ENCODE results near the gene AQP2.

AQP2 gene

DNA sequence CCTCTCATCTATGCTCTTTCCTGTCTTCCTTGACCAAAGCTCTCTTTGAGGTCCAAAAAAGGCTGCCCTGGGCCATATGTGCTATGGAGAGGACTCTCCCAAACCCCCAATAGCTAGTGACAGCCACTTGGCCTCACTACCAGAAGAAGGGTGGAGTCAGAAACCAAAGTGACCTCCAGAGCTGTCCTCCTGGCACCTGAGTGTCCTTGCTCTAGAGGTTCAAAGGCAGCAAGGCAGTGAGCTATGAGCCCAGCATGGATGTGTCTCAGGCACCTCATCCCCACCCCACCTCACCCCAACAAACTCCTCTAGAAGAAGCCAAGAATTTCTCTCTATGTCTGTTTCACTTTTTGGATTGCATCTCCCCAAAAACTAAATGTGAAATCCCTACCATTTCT, 7.0 kb downstream of the AQP2 start:
- no peak for DNase-seq

DNA sequence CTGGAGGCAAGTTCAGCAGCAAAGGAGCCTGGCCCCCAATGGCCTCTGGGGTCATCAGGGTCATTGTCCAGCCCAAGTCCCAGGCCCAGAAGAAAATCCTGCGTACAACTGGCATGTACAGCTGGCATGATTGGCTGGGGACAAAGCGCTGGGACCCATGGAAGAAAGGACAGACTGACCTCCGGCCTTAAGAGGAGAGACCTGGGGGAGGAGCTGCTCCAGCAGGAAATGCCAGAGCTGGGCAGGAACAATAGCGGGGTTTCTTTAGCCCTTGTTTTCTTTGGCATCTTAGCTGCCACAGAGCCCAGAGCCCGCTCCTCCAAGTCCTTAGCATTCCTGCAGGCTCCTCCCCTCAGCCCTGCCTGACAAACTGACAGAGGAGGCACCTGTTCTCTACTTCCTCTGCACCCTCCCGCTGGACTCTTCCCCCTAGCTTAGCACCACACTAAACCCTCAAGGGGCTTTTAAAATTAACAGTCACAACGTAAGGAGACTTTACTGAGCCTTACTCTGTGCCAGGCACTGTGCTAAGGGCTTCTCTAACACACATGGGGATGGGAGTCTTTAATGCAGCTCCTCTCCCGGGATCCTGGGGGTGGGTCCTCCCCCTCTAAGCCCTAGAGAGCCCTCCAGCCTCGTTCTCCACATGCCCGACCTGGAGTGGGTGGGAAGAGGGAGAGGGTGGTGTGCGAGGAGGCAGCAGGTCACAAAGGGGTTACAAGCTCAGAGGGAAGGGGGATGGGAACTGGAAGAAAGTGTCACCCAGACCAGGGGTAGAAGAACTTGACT, 9.3 kb downstream of the AQP2 start:
- peak; percentile 14 for DNase-seq

DNA sequence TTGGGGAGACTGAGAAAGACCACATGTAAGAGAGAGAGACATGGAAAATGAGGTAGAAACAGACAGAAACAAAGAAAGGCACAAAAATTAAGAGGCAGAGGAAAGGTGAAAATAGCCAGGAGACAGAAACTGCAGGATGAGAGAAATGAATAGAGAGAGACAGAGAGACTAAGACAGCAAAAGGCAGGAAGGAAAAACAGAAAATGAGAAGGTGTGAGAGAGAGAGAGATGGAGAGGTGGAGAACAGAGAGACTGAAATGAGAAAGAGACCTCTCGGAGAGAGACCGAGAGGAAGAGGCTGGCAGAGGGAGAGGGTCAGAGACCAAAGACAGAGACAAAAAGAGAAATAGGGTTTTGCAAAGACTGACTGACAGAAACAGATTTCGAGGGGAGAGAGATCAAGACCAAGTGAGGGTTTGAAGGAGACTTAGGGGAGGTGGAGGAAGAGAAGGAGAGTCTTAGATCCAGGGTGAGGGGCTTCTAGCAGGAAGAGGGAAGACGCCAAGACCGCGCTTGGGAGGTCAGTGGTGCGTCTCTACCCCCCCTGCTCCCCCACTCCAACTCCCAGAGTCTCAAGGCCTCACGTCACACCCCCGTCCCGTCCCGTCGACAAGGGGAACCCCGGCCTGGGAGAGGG, 10.1 kb downstream of the AQP2 start:
- DNase-seq: no peak

DNA sequence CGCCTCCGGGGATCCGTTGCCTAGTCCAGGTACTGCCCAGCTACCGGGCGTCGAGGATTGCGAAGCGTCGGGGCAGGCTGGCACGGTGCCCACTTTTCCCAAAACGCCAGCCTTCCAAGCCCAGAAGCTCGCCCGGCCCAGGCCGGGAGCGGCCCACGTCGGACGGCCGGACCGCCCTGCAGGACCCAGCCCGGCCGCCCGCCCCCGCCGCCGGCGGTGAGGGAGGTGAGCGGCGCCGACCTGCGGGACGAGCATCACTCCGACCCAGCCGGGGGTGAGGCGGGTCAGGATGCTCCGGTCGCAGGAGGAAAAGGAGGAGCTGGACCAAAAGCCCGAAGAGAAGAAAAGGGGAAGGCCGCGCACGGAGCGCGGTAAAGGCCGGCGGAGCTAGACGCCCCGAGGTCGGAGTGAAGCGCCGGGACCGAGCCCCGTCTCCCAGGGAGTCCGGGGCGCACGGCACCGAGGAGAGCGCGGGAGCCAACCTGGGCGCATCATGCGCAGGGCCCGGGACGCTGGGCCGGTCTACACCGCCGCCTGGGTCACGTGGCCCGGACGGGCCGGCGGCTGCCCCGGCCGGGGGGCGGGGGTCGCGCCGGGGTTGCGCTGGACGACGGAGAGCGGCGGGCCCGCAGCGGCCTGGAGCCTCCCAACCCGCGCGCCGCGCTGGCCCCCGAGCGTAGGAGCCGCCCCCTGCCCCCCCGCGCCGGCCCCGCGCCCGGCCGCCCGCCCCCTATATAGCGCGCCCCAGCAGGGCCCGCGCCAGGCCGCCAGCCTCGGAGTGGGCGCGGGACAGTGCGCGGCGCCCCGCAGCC, 10.8 kb downstream of the AQP2 start, which contains the start of gene AQP5:
AQP5 (plus strand) TSS at position 762 of the 812 bp plus-strand sequence. CDS start 146 bp downstream, outside the sequence.
- DNase-seq: no peak

DNA sequence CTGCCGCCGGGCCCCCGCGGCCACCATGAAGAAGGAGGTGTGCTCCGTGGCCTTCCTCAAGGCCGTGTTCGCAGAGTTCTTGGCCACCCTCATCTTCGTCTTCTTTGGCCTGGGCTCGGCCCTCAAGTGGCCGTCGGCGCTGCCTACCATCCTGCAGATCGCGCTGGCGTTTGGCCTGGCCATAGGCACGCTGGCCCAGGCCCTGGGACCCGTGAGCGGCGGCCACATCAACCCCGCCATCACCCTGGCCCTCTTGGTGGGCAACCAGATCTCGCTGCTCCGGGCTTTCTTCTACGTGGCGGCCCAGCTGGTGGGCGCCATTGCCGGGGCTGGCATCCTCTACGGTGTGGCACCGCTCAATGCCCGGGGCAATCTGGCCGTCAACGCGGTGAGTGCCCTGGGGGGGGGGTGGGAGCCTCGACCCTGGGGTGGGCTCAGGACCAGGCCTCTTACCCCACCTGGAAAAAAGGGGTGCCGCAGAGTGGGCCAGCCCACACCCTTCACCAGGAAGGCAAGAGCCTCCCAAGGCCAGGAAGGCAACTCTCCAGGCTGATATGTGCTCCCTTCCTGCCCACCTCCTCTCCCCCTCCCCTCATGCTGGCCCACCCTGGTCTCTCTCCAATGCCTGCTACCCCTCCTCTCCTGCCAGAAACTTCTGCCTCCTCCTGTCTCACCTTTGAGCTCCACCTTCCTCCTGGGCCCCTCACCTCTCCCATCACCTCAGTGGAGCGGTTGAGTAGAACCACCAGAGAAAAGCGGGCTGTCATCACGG, 11.6 kb downstream of the AQP2 start:
- DNase-seq: no peak

DNA sequence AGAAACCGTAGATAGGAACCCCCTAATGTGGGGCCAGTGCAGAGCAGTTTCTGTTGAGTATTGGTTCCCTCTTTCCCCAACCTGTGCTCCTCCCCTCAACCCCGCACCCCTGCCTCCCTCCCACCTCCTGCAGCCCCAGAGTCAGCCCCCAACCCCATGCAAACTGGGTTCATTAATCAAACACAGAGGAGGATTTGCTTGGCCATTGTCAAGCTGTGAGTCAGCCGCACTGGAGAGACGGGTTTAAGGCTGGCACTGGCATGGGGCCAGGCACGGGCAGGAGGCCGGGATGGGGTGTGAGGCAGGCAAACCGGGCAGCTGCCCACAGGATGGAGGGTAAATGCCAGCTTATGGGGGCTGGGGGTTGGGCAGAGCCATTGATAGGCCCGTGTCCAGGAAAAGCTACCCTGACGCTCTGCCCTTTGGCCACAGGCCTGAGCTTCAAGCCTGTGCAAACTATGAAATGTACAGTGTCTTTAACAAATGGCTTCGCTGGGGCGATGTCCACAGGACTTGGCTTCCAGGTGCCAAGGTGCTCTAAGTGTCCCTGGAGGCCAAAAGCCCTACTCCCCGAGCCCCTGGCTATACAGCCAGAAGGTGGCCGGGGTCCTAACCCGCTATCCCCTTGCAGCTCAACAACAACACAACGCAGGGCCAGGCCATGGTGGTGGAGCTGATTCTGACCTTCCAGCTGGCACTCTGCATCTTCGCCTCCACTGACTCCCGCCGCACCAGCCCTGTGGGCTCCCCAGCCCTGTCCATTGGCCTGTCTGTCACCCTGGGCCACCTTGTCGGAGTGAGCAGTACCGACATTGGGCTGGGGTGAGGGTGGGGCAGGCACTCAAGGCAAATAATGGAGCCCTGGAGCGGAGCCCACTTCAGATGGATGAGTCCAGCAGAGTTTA, 12.6 kb downstream of the AQP2 start:
- peak; percentile 7 for DNase-seq

DNA sequence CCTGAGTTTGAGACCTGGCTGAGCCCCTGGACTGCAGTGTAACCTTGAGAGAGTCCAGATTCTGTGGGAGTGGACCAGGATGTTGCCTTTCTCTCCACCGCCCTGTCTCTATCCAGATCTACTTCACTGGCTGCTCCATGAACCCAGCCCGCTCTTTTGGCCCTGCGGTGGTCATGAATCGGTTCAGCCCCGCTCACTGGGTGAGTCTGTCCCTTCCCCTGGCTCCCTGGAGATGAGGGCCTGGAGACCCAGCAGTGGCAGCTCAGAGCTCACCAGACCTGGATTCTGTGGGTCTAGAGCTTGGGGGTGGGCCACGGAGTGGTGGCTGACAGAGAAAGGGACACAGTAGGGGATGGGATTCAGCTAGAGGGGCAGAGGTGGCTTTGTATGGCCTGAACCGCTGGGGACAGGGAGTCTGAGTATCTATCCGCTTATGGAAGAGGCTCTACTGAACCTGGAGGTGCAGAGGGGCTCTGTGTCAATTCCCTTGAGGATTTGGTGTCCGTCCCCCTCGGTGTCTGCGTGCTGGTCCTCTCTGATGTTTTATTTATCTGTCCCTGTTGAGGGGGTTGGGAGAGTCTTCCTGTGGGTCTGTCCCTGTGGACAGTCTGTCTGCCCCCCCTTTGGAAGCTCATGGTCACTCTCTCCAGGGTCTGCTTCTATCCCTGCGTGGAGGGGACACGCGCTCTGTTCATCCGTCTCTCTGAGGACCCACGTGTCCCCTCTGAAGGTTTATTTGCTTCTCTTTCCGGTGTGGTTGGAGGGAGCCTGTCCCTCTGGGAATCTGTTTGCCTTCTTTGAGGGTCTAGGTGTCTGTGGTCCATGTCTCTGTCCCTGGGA, 13.7 kb downstream of the AQP2 start:
- DNase-seq: no peak

DNA sequence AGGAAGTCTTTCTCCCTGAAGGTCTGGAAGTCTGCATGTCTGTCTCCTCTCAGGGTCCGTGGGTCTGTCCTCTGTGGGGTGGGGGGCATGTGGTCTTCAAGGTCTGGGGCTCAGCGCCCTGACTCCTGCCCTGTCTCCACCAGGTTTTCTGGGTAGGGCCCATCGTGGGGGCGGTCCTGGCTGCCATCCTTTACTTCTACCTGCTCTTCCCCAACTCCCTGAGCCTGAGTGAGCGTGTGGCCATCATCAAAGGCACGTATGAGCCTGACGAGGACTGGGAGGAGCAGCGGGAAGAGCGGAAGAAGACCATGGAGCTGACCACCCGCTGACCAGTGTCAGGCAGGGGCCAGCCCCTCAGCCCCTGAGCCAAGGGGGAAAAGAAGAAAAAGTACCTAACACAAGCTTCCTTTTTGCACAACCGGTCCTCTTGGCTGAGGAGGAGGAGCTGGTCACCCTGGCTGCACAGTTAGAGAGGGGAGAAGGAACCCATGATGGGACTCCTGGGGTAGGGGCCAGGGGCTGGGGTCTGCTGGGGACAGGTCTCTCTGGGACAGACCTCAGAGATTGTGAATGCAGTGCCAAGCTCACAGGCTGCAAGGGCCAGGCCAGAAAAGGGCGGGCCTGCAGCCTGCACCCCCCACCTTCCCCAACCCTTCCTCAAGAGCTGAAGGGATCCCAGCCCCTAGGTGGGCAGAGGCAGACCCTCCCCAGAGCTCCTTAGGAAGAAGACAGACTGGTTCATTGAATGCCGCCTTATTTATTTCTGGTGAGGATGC, 14.5 kb downstream of the AQP2 start:
- DNase-seq: no peak

DNA sequence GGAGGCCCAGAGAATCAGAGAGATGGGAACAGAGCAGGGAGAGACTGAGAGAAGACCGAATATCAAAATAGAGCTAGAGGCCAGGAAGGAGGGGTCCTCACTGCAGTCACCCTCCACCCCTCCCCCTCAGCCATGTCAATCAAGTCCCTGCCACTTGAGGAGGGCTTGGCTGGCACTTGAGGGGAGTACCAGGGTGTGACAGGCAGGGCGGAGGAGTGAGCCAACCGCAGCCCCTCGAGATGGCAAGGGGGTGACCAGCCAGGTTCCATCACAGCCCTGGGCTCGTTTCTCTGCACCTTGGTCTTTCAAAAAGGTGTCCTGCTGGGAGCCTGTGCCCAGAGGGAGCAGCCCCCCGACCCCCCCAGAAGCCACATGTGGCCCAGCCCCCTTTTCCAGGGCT, 15.3 kb downstream of the AQP2 start:
- no peak for DNase-seq

DNA sequence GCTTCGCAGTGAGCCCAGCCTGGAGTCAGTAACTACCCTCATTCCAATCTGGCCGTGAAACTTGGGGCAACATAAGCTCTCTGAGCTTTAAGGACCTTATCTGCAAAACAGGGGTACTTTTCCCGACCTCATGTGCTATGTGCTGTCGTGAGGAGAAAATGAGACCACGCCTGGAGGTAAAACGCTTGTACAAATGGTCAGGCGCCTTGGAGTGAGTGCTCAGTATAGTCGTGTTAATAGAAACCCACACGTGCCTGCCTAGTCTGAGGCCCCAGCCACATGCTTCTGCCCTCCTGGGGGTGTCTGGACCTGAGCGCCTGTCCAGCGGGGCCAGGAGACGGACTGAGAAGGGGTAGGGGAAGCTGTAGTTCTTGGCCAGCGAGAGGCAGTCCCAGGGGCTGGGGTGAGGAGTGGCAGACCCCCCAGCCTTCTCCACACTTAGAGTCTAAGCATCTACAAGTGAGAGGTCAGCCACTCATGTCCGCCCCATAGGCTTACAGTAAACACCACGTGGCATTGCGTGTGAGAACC, 16.0 kb downstream of the AQP2 start:
- no peak for DNase-seq

DNA sequence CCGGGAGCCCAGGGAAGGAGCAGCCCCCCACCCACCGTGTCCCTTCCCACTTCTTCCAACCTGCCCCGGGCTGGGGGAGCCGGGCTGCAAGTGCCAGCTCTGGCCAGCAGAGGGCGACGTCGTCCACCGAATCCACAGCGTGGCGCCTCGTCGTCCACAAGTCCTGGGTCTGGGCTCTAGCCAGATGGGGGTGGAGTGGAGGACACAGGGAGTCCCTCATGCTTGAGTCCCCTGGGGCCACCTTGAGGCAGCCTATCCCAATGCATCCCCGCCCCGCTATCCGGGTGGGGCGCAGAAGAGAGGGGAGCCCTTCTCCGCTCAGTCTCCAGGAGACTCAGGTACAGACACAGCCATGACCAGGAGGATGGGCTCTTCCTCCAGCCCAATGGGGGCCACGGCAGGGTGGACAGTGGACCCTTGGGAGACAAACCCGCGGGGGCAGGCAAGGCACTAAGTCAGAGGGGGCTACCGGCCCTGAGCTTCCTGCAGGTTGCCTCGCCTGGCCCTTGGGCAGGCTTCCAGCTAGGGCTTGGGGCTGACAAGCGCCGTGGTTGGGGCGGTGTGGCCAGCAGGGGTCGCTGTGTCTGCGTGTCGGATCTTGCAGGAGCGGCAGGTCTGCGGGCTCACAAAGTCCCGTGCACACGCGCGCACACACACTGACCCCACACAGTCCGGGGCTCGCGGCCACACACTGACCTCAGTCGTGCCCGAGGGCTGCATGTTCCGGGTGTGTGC, 16.7 kb downstream of the AQP2 start:
- DNase-seq: peak; percentile 83

DNA sequence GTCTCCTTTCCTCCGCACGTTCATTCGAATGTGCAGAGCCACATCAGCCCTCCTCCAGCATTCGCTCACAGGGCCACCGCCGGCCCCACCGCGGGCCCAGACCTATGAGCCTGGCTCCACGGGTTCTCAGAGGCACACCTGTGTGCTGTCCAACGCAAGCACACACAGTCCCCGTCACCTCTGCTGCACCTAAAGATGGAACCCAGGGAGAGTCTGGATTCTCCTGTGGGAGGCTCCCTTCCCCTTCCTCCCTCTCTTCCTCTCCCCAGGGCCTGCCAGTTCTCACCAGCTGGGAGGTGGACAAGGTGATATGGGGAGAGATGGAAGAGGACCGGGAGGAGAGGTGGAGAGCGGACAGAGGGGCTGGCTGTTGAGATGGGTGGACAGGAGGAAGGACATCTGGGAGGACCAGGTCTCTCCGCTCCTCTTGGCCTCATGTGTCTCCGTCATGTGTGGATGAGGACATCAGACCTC, 17.3 kb downstream of the AQP2 start:
- DNase-seq: no peak

DNA sequence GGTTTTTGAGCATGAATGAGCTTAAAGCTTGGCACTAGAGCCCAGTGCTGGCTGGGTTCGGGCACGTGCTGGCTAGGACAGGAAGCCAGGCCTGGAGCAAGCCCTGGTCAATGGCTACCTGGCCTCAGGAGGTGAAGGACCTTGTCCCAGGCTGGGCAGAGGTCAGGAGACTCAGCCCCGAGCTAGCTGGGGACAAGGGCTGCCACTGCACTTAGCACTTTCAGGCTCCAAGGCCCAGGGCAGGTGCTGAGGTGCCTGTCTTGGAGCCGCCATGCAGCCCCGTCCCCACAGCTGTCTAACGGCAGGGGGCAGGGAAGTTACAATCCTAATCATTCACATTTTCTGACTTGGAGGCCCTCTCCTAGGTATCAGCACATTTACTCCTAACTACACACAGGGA, 17.9 kb downstream of the AQP2 start:
- no peak for DNase-seq

DNA sequence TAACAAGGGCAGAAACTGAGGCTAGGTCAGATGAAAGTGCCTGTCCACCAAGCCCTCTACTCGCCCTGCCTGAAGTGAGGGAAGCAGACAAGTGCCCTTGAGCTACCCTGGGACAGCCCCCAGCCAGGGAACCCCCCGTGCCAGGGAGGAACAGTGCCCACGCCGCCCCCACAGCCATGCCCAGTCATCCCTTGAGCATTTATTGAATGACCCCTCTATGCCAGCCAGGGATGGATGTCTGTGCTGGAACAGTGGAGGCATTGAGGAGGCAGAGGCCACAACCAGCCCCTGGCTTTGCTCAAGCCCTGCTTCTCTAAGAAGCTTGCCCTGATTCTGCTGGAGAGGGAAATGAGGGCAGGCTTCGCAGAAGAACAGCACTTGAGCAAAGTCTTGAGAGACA, 18.5 kb downstream of the AQP2 start:
- no peak for DNase-seq

DNA sequence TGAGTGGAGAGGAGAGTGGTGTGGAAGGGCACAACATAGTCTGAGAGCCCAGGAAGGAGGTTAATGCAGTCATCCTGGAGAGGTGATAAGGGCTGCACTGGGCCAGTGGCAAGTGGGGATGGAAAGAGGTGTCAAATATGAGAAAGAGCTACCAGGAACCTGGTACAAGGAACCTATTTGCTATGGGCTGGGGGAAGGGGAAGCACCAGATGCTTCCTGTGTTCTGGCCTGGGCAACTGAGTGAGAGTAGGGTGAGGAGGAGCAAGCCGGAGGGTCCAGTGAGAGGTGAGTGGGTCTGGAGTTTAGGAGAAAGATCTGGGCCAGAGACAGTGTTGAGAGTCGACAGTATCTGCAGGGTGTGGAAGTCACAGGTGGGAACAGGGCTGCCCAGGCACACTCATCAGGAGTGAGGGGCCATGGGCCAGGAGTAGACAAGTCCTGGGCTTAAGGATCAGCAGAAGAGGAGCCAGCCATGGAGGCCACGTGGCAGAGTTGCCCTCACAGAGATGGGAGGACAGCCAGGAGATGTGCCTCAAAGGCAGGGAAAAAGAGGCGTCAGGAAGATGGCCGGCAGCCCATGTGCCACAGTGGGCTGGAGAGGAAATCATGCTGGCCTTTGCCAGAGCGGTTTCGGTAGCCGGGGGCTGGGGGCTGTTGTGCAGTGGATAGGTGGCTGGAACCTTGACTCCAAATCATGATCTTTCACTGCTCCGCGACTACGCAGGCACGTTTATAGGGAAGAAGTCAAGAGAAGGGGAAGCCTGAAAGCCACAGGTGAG, 19.3 kb downstream of the AQP2 start:
- no peak for DNase-seq

DNA sequence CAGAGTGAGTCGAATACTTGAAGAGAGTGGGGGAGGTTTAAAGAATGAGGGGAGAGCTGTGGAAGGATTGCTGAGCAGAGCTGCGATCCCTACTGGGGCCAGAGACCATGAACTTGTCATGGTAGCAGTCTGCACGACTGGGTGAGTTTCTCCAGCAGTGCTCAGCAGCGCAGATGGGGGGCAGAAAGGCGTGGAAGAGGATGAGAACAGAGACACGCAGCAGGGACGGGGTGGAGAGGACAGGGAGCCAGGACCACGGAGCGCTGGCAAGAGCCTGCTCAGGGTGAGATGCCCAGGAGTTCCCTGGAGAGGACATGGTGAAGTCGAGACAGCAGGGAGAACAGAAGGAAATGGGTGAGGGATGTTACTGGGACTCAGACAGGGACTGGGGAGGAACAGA, 20.1 kb downstream of the AQP2 start:
- DNase-seq: no peak

DNA sequence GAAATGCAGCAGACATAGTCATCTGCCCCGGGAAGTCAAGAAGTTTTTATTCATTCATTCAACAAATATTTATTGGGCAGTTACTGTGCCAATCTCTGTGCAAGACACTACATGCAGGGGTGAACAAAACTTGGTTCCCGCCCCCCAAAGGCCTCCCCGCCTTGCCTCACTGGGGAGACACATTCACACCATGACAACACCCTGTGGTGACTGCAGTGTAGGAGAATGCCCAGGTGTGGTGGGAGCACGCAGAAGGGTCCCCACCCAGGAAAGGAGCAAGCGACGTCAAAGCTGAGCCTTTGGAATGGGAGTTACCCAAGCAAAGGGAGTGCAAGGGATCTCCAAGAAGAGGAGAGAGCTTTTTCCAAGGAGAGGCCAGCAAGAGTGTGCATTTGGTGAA, 20.6 kb downstream of the AQP2 start:
- DNase-seq: no peak

DNA sequence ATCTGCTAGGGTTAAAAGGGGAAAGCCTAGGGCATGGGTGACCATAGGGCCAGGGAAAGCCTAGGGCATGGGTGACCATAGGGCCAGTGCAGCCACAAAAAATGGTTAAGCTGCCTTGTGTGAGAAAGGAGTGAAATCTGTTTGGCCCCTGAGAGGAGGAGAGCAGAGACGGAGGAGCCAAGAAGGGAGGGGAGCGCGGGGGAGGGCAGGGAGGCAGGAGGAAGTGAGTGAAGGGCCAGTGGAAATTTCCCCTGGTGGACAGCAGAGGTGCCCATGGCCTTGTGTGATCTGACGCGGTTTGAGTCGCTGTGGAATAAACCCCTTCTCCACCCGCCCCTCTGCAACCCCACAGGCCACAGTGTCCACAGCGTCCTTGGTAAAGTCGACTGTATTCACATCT, 21.6 kb downstream of the AQP2 start:
- DNase-seq: no peak

Measured in NCI-H1436 (cell line).